Activated T-helper 9 cell treated with anti-CD3 and anti-CD28 coated beads, Interleukin-2, amount 50 U/mL, for 16 hours (primary cell): Measurements from ENCODE around the gene KCTD3.

ENCODE experiments used
- DNase-seq: peaks from one replicate; pipeline ENCODE4 v3.0.0-alpha.2; 2020; ENCODE audit warnings: low read depth

Gene KCTD3

GRCh38 chr1:215660259-215660658 is 93.2 kb downstream of the KCTD3 start:
- no peak for DNase-seq

- DNase-seq: no peak
These were observed 93.9 kb downstream of the KCTD3 start for GRCh38 chr1:215661033-215661432.

GRCh38 chr1:215665215-215665614 is 98.1 kb downstream of the KCTD3 start:
- no peak for DNase-seq

- no peak for DNase-seq
These were observed 100.7 kb downstream of the KCTD3 start for GRCh38 chr1:215667761-215668160.

GRCh38 chr1:215669806-215670491 is 102.8 kb downstream of the KCTD3 start:
- DNase-seq: no peak
